HG02973 (cell line): ENCODE measurements around the gene TPST1.

Experiments
- ATAC-seq: cut with Tn5 transposase; IDR thresholded peaks from one replicate; pipeline ENCODE4 v1.9.1; 2021; ENCODE audit warnings: moderate library complexity; ENCODE audit not compliant: unreplicated experiment

TPST1 gene

GRCh38 chr7:66281678-66282590 lies 76.8 kb downstream of the TPST1 start:
- ATAC-seq: no peak

GRCh38 chr7:66282591-66282935 lies 77.4 kb downstream of the TPST1 start:
- ATAC-seq: no peak

- no peak for ATAC-seq
These were observed 78.1 kb downstream of the TPST1 start for GRCh38 chr7:66283003-66283920.

GRCh38 chr7:66296001-66296521 lies 90.9 kb downstream of the TPST1 start:
- no peak for ATAC-seq

- ATAC-seq: no peak
These were observed 91.4 kb downstream of the TPST1 start for GRCh38 chr7:66296557-66296956.

GRCh38 chr7:66297579-66297978 lies 92.4 kb downstream of the TPST1 start:
- no peak for ATAC-seq

GRCh38 chr7:66301249-66301648 lies 96.1 kb downstream of the TPST1 start:
- ATAC-seq: no peak

- no peak for ATAC-seq
These were observed 96.6 kb downstream of the TPST1 start for GRCh38 chr7:66301737-66302136.

- no peak for ATAC-seq
These were observed 98.5 kb downstream of the TPST1 start for GRCh38 chr7:66303454-66304155.

- no peak for ATAC-seq
These were observed 99.4 kb downstream of the TPST1 start for GRCh38 chr7:66304536-66304935.

GRCh38 chr7:66306243-66306642 lies 101.1 kb downstream of the TPST1 start:
- no peak for ATAC-seq

- no peak for ATAC-seq
These were observed 102.6 kb downstream of the TPST1 start for GRCh38 chr7:66307591-66308215.

- ATAC-seq: no peak
These were observed 103.3 kb downstream of the TPST1 start for GRCh38 chr7:66308411-66308810.

- ATAC-seq: no peak
These were observed 105.5 kb downstream of the TPST1 start for GRCh38 chr7:66310620-66311019.

GRCh38 chr7:66313886-66314568 lies 108.9 kb downstream of the TPST1 start:
- ATAC-seq: no peak

- ATAC-seq: no peak
These were observed 110.1 kb downstream of the TPST1 start for GRCh38 chr7:66315192-66315591.

- ATAC-seq: no peak
These were observed 114.4 kb downstream of the TPST1 start for GRCh38 chr7:66319407-66319979.

- no peak for ATAC-seq
These were observed 116.1 kb downstream of the TPST1 start for GRCh38 chr7:66321283-66321682.

GRCh38 chr7:66323114-66323796 lies 118.1 kb downstream of the TPST1 start:
- ATAC-seq: no peak
